NT2/D1 (cell line): ENCODE measurements around the gene SFXN5.

Source experiments
- DNase-seq: peaks from one replicate; pipeline ENCODE4 v3.0.0-alpha.2; 2011; ENCODE audit warnings: low read depth, low spot score
- H3K27me3 ChIP-seq: 2 replicates; pipeline ENCODE4 v1.6.0; 2011; ENCODE audit warnings: mild to moderate bottlenecking; ENCODE audit not compliant: insufficient read length, insufficient read depth
- H3K36me3 ChIP-seq: 2 replicates; pipeline ENCODE4 v1.6.1; 2011; ENCODE audit warnings: mild to moderate bottlenecking, low read length, mixed read lengths; ENCODE audit not compliant: insufficient read depth, insufficient read length
- H3K4me1 ChIP-seq: 2 replicates; pipeline ENCODE4 v1.5.1; 2011; ENCODE audit not compliant: insufficient read depth, insufficient read length
- H3K4me3 ChIP-seq: 2 replicates; pipeline ENCODE4 v1.5.1; 2011; ENCODE audit warnings: low read depth; ENCODE audit not compliant: insufficient read length
- H3K9ac ChIP-seq: 2 replicates; pipeline ENCODE4 v1.6.0; 2011; ENCODE audit warnings: low read depth; ENCODE audit not compliant: insufficient read length
- H3K9me3 ChIP-seq: 2 replicates; pipeline ENCODE4 v1.5.1; 2011; ENCODE audit warnings: mild to moderate bottlenecking, low read length; ENCODE audit not compliant: insufficient read depth
- SUZ12 ChIP-seq: IDR thresholded peaks from 2 replicates; pipeline ENCODE4 v1.6.1; 2011; ENCODE audit not compliant: insufficient read length, insufficient read depth; ENCODE audit errors: extremely low read depth
- YY1 ChIP-seq: IDR thresholded peaks from 2 replicates; pipeline ENCODE4 v1.6.1; 2011; ENCODE audit not compliant: insufficient read length, insufficient read depth
- ZNF274 ChIP-seq: IDR thresholded peaks from 2 replicates; pipeline ENCODE4 v1.6.1; 2011; ENCODE audit warnings: mild to moderate bottlenecking, low read depth, low read length

The SFXN5 gene

DNA sequence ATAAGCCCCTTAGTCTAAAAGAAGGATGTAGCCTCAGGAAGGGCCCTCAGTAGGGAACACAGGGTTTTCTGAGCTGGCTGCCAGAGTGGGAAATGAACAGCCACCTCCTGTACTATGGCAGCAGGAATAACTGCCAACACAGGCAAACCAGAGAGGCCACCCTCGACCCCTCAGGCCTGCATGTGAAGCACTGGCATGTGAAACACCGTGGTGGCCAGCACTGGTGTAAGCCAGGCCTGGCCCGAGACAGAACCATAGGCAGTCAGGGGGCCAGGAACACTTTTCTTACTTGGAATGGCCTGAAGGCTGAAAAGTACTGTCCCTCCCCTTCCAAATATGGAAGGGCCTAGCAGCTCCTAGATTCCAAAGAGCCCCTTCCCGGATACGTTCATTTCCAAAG is 28.2 kb downstream of the SFXN5 start:
- TF ChIP-seq SUZ12 (no peak), YY1 (no peak), ZNF274 (no peak)
- DNase-seq = no peak
- Histone ChIP-seq H3K9me3 (no peaks in the 10 kb centered on the region), H3K9ac (no peak overlapping the region), H3K27me3 (no peaks in the 10 kb centered on the region), H3K36me3 (peaks cover 9% of the 10 kb centered on the region), H3K4me1 (no peaks in the 10 kb centered on the region), H3K4me3 (no peak overlapping the region)

DNA sequence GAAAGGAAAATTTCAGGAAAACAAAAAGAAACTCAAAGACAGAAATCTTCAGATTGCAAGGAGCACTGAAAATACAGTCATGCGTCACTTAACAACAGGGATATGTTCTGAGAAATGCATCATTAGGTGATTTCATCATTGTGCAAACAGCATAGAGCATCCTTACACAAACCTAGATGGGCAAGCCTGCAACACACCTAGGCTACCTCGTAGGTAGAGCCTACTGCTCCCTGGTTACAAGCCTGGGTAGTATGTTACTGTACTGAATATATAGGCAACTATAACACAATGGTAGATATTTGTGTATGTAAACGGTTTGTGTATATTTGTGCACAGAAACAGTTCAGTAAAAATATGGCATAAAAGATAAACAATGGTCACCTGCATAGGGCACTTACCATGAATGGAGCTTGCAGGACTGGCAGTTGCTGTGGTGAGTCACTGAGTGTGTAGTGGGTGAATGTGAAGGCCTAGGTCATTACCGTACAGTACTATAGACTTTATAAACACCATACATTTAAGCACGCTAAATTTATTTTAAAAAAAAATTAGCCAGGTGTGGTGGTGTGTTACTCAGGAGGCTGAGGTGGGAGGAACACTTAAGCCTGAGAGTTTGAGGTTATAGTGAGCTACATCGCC is 33.4 kb downstream of the SFXN5 start:
- Histone ChIP-seq H3K4me1 (peaks cover 15% of the 10 kb centered on the region), H3K36me3 (peaks cover 27% of the 10 kb centered on the region), H3K4me3 (no peak overlapping the region), H3K27me3 (no peaks in the 10 kb centered on the region), H3K9me3 (no peaks in the 10 kb centered on the region), H3K9ac (no peak overlapping the region)
- DNase-seq = no peak
- TF ChIP-seq YY1 = no peak
- TF ChIP-seq SUZ12 = no peak

DNA sequence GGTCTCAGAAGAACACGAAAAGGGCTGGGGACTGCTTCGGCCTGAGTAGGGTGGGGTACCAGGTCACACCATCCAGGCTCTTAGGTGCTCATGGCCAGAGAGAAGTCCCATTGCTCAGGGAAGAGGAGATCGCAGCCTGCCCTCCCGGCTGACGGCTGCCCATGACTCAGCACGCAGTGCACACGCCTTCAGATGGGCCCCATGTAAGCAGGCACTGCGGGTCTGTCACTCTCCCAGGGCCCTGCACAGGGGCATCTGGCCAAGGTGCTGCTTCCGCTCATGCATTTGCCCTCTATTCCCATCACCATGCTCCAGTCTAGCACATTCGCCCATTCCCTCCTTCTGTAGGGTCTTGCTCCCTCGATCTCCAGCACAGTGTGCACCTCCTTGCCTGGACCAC is 34.7 kb downstream of the SFXN5 start:
- no peak for DNase-seq
- Histone ChIP-seq H3K4me1 (peaks cover 21% of the 10 kb centered on the region), H3K4me3 (no peak overlapping the region), H3K9me3 (no peaks in the 10 kb centered on the region), H3K36me3 (peaks cover 35% of the 10 kb centered on the region), H3K9ac (no peak overlapping the region), H3K27me3 (no peaks in the 10 kb centered on the region)
- TF ChIP-seq ZNF274 (no peak), SUZ12 (no peak), YY1 (no peak)

- Histone ChIP-seq H3K4me1 (peaks cover 23% of the 10 kb centered on the region), H3K36me3 (peaks cover 41% of the 10 kb centered on the region), H3K27me3 (no peaks in the 10 kb centered on the region), H3K9me3 (no peaks in the 10 kb centered on the region), H3K9ac (peak overlapping the region; percentile 21), H3K4me3 (no peak overlapping the region)
- TF ChIP-seq YY1 (no peak), ZNF274 (no peak), SUZ12 (no peak)
- DNase-seq = peak; percentile 25
These were observed 35.4 kb downstream of the SFXN5 start for GRCh38 chr2:73035899-73036711.

DNA sequence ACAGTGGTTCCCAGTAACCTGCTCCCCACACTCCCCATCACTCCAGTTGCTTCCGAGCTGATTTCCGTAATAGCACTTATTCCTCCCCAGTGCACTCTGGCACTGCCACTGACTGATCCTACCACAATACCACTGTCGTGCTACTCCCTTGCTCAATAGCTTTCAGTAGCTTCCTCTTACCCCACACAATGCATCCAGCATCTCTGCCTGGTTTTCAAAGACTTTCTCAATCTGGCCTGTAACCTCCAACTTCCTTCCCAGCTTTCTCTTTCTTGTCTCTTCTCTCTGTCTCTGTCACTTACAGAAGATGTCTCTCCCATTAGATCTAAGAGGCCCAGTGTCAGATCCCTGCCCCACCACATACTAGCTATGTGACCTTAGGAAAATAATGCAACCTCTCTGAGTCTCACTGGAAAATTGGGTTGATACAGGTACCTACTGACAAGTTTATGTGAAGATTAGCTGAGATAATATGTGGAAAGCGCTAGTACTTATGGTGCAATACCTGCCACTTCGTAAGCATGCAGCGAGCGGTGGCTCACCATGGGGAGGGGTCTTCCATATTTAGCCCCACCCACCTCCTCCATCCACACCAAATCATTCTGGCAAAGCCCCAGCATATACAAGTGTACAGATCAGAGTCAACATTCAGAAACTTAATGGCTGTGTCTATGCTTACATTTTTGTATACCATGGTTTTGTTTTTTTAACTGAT is 36.7 kb downstream of the SFXN5 start:
- no peak for TF ChIP-seq ZNF274
- TF ChIP-seq SUZ12 = no peak
- TF ChIP-seq YY1 = no peak
- Histone ChIP-seq H3K4me1 (peaks cover 23% of the 10 kb centered on the region), H3K36me3 (peaks cover 34% of the 10 kb centered on the region), H3K9me3 (no peaks in the 10 kb centered on the region), H3K27me3 (no peaks in the 10 kb centered on the region), H3K9ac (no peak overlapping the region), H3K4me3 (no peak overlapping the region)
- DNase-seq = no peak

GRCh38 chr2:73033766-73034381 is 37.6 kb downstream of the SFXN5 start:
- Histone ChIP-seq H3K27me3 (no peaks in the 10 kb centered on the region), H3K36me3 (peaks cover 41% of the 10 kb centered on the region), H3K4me3 (no peak overlapping the region), H3K9ac (no peak overlapping the region), H3K9me3 (no peaks in the 10 kb centered on the region), H3K4me1 (peaks cover 25% of the 10 kb centered on the region)
- no peak for TF ChIP-seq SUZ12
- no peak for TF ChIP-seq YY1
- no peak for TF ChIP-seq ZNF274
- DNase-seq = no peak
